GM18526 (cell line): Measurements from ENCODE around the gene SERINC2.

Experiments used
- POLR2A ChIP-seq: IDR thresholded peaks from 3 replicates; pipeline ENCODE4 v1.6.1; 2011; ENCODE audit not compliant: insufficient read length; ENCODE audit errors: extremely low read depth

Gene SERINC2

GRCh38 chr1:31412732-31413404, at the start of gene SERINC2:
SERINC2 (plus strand) TSS chr1:31413213; CDS start chr1:31413266, 53 bp downstream.
- TF ChIP-seq POLR2A, result no peak

GRCh38 chr1:31364561-31365250, 48.3 kb upstream of the SERINC2 start:
- TF ChIP-seq POLR2A, result no peak

- no peak for TF ChIP-seq POLR2A
Observed at GRCh38 chr1:31366796-31367195, 46.2 kb upstream of the SERINC2 start.

- no peak for TF ChIP-seq POLR2A
Observed at GRCh38 chr1:31368611-31369107, 44.4 kb upstream of the SERINC2 start.

GRCh38 chr1:31370021-31370420, 43.0 kb upstream of the SERINC2 start:
- TF ChIP-seq POLR2A, result no peak

- no peak for TF ChIP-seq POLR2A
Observed at GRCh38 chr1:31370565-31370964, 42.4 kb upstream of the SERINC2 start.

- no peak for TF ChIP-seq POLR2A
Observed at GRCh38 chr1:31371121-31371959, 41.7 kb upstream of the SERINC2 start.

- TF ChIP-seq POLR2A, result no peak
Observed at GRCh38 chr1:31372051-31372450, 41.0 kb upstream of the SERINC2 start.

GRCh38 chr1:31372751-31373055, 40.3 kb upstream of the SERINC2 start:
- no peak for TF ChIP-seq POLR2A

GRCh38 chr1:31373056-31373896, 39.7 kb upstream of the SERINC2 start, which contains the start of gene FABP3:
FABP3 (minus strand) TSS chr1:31373076; CDS start chr1:31373014, 62 bp downstream.
- TF ChIP-seq POLR2A, result no peak

GRCh38 chr1:31373897-31374486, 39.0 kb upstream of the SERINC2 start:
- no peak for TF ChIP-seq POLR2A

GRCh38 chr1:31374511-31375196, 38.4 kb upstream of the SERINC2 start:
- TF ChIP-seq POLR2A, result no peak

- no peak for TF ChIP-seq POLR2A
Observed at GRCh38 chr1:31376375-31377134, 36.5 kb upstream of the SERINC2 start.

- no peak for TF ChIP-seq POLR2A
Observed at GRCh38 chr1:31377364-31377863, 35.6 kb upstream of the SERINC2 start.
